HepG2 (cell line): ENCODE results near the gene MBD3L2. TPM values are rescaled to one million over a fixed set of nuclear protein-coding genes. Genes with fewer than 3 reads are reported as not detected.

Experiments
- ARHGAP35 ChIP-seq: sonication (generic); formaldehyde crosslinking; IDR thresholded peaks from 2 replicates; pipeline ENCODE4 v1.9.0; 2022; ENCODE audit warnings: mild to moderate bottlenecking, inconsistent platforms, moderate library complexity, missing genetic modification reagents, borderline replicate concordance
- BORCS8-MEF2B ChIP-seq: sonication (generic); formaldehyde crosslinking; IDR thresholded peaks from 2 replicates; pipeline ENCODE4 v1.8.0; 2022; ENCODE audit warnings: mild to moderate bottlenecking, missing genetic modification reagents
- CAMTA2 ChIP-seq: sonication (generic); formaldehyde crosslinking; IDR thresholded peaks from 2 replicates; pipeline ENCODE4 v1.4.0; 2020; ENCODE audit warnings: mild to moderate bottlenecking, missing genetic modification reagents, borderline replicate concordance
- CCDC6 ChIP-seq: sonication (generic); formaldehyde crosslinking; IDR thresholded peaks from 2 replicates; pipeline ENCODE4 v1.8.1; 2022; ENCODE audit warnings: mild to moderate bottlenecking, missing genetic modification reagents, moderate library complexity
- CREB1 ChIP-seq, 2 experiments: fragments of 450-650 bp in 1 of 2; IDR thresholded peaks; 2 replicates each; pipeline ENCODE4 v1.6.1; 2016 to 2017; ENCODE audit warnings: control low read depth in 1 of 2, mild to moderate bottlenecking in 1 of 2, missing compliant biosample characterization in 1 of 2, missing genetic modification characterization in 1 of 2
- EEA1 ChIP-seq: sonication (generic); formaldehyde crosslinking; IDR thresholded peaks from 2 replicates; pipeline ENCODE4 v1.5.1; 2020; ENCODE audit warnings: mild to moderate bottlenecking, missing genetic modification reagents, borderline replicate concordance
- HES4 ChIP-seq: sonication (generic); formaldehyde crosslinking; IDR thresholded peaks from 2 replicates; pipeline ENCODE4 v1.9.0; 2021; ENCODE audit warnings: mild to moderate bottlenecking, missing genetic modification reagents, borderline replicate concordance
- KDM5A ChIP-seq: fragments of 200-600 bp; sonication (generic); IDR thresholded peaks from 2 replicates; pipeline ENCODE4 v1.7.0; 2018; ENCODE audit warnings: antibody characterized with exemption, mild to moderate bottlenecking, low read length, borderline replicate concordance
- MZF1 ChIP-seq: sonication (generic); formaldehyde crosslinking; IDR thresholded peaks from 2 replicates; pipeline ENCODE4 v1.8.1; 2023; ENCODE audit warnings: mild to moderate bottlenecking, missing genetic modification reagents, borderline replicate concordance
- PCBP2 ChIP-seq: fragments of 200-400 bp; formaldehyde crosslinking; optimal IDR thresholded peaks from 2 replicates; pipeline ENCODE3; 2018; ENCODE audit warnings: low read length, low read depth; ENCODE audit not compliant: poor library complexity, severe bottlenecking
- SIN3A ChIP-seq: IDR thresholded peaks from 2 replicates; pipeline ENCODE4 v1.6.1; 2011; ENCODE audit warnings: low read depth, mild to moderate bottlenecking, control low read depth, low read length, borderline replicate concordance
- XBP1 ChIP-seq: sonication (generic); formaldehyde crosslinking; IDR thresholded peaks from 2 replicates; pipeline ENCODE4 v1.5.0; 2020; ENCODE audit warnings: missing genetic modification reagents
- ZNF264 ChIP-seq: sonication (generic); formaldehyde crosslinking; IDR thresholded peaks from 2 replicates; pipeline ENCODE4 v1.4.0; 2020; ENCODE audit warnings: missing genetic modification reagents
- ZNF446 ChIP-seq: sonication (generic); formaldehyde crosslinking; IDR thresholded peaks from 2 replicates; pipeline ENCODE4 v1.5.0; 2020; ENCODE audit warnings: mild to moderate bottlenecking, missing genetic modification reagents
- ZNF562 ChIP-seq: sonication (generic); formaldehyde crosslinking; IDR thresholded peaks from 2 replicates; pipeline ENCODE4 v1.8.0; 2022; ENCODE audit warnings: missing genetic modification reagents, borderline replicate concordance
- ZNF891 ChIP-seq: sonication (generic); formaldehyde crosslinking; IDR thresholded peaks from 2 replicates; pipeline ENCODE4 v1.5.0; 2020; ENCODE audit warnings: mild to moderate bottlenecking, missing genetic modification reagents
- ZSCAN30 ChIP-seq: sonication (generic); formaldehyde crosslinking; IDR thresholded peaks from 2 replicates; pipeline ENCODE4 v1.5.0; 2020; ENCODE audit warnings: mild to moderate bottlenecking, missing genetic modification reagents
- polyA plus RNA-seq, 8 experiments: library from polyadenylated mRNA; depleted of rRNA in 3 of 8; stranded (reverse) in 7 of 8; unstranded in 1 of 8; fragments of >200 nt; fragmentation: Illumina TruSeq in 4 of 8; extraction: Trizol in 4 of 8; gene quantifications; 2 replicates each; pipeline versions ENCODE4 v1.2.1 to v1.2.3, GENCODE V29; 2011 to 2016; ENCODE audit warnings: low read depth in 4 of 8, missing spikeins in 1 of 8, mixed read lengths in 1 of 8; ENCODE audit not compliant: insufficient read depth in 1 of 8
- total RNA-seq, 5 experiments: library from RNA; depleted of rRNA; stranded (reverse); fragments of >200 nt; fragmentation: Illumina TruSeq; extraction: Trizol; gene quantifications; 2 replicates each; pipeline ENCODE4 v1.2.3, GENCODE V29; 2016; ENCODE audit warnings: low read depth in 1 of 5
- TF ChIP-seq, protein P1 (sequence below): sonication (generic); formaldehyde crosslinking; IDR thresholded peaks from 2 replicates; pipeline ENCODE4 v1.4.0; 2020; ENCODE audit warnings: missing genetic modification reagents, low read depth, mild to moderate bottlenecking, borderline replicate concordance
- TF ChIP-seq, protein P2 (sequence below): sonication (generic); formaldehyde crosslinking; conservative IDR thresholded peaks from 2 replicates; pipeline ENCODE4 v1.5.0; 2020; ENCODE audit warnings: missing genetic modification reagents
- TF ChIP-seq, protein P3 (sequence below): IDR thresholded peaks from 2 replicates; pipeline ENCODE4 v1.6.1; 2016; ENCODE audit warnings: missing compliant biosample characterization, missing genetic modification reagents, borderline replicate concordance
- TF ChIP-seq, protein P4 (sequence below): sonication (generic); IDR thresholded peaks from 2 replicates; pipeline ENCODE4 v1.6.1; 2016; ENCODE audit warnings: low read depth, borderline replicate concordance
- TF ChIP-seq, protein P5 (sequence below): IDR thresholded peaks from 2 replicates; pipeline ENCODE4 v1.6.1; 2018; ENCODE audit warnings: missing genetic modification reagents, mild to moderate bottlenecking, missing compliant biosample characterization

Gene MBD3L2
- total and polyA plus RNA-seq, 2 of the 13 experiments (the other 11 are each of a cell fraction or from before 2014, with no cell fraction given) = not detected

DNA sequence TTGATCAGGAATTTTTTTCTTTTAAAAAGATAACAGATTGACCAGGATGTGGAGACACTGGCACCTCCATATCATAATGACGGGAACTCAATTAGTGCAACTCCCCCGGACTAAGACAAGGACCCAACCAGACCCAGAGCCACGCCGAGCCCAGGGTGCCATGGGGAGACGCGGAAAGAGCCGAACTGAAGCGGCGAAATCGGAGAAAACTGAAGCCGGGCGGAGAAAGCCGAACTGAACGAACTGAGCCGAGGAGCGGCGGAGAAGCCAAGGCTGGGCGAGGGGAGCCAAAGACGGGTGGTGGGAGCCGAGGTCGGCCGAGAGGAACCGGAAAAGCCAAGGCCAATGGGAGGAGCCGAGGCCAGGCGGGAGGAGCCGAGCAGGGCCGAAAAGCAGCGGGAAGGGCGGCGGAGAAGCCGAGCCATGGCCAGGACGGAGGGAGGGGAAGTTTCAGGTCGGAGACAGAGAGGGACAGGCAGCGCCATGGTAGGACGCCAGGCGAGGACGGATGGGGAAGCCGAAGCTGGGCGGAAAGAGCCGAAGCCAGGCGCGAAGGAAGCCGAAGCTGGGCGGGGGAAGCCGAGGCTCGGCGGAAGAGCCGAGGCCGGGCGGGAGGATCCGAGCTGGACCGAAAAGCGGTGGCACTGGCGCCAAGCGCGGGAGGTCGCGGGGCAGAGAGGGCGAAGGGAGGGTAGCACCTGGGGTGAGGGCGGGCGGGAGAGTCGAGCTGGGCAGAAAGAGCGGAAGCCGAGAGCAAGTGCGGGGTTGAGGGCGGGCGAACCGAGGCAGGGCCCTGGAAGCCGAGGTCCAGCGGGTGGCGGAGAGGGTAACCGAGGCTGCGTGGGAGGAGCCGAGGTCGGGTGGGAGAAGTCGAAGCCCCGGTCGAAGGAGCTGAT is 49.8 kb downstream of the MBD3L2 start (continued):
- TF ChIP-seq ZNF891 (CRISPR knock-in tag) (no peak; the same call in 1 of the 2 replicates), SIN3A (peak; percentile 53; the same call in 1 of the 2 replicates), BORCS8-MEF2B (CRISPR knock-in tag) (no peak), PCBP2 (no peak), ZNF562 (CRISPR knock-in tag) (no peak), ZNF264 (no peak), ZNF446 (CRISPR knock-in tag) (no peak), HES4 (CRISPR knock-in tag) (0 out of 2 replicates have a peak, but pooled peaks have one; percentile 48), CCDC6 (CRISPR knock-in tag) (no peak), CREB1 (IDR thresholded peaks at IDR 0.05) (no peak), CREB1 (CRISPR knock-in tag; IDR thresholded peaks at IDR 0.05) (no peak), XBP1 (CRISPR knock-in tag) (no peak), ZSCAN30 (CRISPR knock-in tag) (no peak), MZF1 (no peak), KDM5A (no peak), CAMTA2 (CRISPR knock-in tag) (0 out of 2 replicates have a peak, but pooled peaks have one; percentile 20), ARHGAP35 (CRISPR knock-in tag) (no peak), EEA1 (0 out of 2 replicates have a peak, but pooled peaks have one; percentile 26)
- TF ChIP-seq, protein P1, sequence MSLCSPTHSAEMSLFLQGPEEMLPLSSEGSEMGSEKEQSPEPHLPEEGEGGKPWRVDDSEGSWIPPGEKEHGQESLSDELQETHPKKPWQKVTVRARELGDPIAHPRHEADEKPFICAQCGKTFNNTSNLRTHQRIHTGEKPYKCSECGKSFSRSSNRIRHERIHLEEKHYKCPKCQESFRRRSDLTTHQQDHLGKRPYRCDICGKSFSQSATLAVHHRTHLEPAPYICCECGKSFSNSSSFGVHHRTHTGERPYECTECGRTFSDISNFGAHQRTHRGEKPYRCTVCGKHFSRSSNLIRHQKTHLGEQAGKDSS (CRISPR knock-in tag) = no peak
- TF ChIP-seq, protein P2, sequence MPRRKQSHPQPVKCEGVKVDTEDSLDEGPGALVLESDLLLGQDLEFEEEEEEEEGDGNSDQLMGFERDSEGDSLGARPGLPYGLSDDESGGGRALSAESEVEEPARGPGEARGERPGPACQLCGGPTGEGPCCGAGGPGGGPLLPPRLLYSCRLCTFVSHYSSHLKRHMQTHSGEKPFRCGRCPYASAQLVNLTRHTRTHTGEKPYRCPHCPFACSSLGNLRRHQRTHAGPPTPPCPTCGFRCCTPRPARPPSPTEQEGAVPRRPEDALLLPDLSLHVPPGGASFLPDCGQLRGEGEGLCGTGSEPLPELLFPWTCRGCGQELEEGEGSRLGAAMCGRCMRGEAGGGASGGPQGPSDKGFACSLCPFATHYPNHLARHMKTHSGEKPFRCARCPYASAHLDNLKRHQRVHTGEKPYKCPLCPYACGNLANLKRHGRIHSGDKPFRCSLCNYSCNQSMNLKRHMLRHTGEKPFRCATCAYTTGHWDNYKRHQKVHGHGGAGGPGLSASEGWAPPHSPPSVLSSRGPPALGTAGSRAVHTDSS (CRISPR knock-in tag) = no peak
- TF ChIP-seq, protein P3, sequence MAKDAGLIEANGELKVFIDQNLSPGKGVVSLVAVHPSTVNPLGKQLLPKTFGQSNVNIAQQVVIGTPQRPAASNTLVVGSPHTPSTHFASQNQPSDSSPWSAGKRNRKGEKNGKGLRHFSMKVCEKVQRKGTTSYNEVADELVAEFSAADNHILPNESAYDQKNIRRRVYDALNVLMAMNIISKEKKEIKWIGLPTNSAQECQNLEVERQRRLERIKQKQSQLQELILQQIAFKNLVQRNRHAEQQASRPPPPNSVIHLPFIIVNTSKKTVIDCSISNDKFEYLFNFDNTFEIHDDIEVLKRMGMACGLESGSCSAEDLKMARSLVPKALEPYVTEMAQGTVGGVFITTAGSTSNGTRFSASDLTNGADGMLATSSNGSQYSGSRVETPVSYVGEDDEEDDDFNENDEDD (CRISPR knock-in tag) = peak; percentile 35
- TF ChIP-seq, protein P4, sequence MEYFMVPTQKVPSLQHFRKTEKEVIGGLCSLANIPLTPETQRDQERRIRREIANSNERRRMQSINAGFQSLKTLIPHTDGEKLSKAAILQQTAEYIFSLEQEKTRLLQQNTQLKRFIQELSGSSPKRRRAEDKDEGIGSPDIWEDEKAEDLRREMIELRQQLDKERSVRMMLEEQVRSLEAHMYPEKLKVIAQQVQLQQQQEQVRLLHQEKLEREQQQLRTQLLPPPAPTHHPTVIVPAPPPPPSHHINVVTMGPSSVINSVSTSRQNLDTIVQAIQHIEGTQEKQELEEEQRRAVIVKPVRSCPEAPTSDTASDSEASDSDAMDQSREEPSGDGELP = no peak
- TF ChIP-seq, protein P5, sequence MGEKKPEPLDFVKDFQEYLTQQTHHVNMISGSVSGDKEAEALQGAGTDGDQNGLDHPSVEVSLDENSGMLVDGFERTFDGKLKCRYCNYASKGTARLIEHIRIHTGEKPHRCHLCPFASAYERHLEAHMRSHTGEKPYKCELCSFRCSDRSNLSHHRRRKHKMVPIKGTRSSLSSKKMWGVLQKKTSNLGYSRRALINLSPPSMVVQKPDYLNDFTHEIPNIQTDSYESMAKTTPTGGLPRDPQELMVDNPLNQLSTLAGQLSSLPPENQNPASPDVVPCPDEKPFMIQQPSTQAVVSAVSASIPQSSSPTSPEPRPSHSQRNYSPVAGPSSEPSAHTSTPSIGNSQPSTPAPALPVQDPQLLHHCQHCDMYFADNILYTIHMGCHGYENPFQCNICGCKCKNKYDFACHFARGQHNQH = 0 out of 2 replicates have a peak, but pooled peaks have one; percentile 33
